T-helper 1 cell (primary cell): ENCODE results near the gene TKFC.
"Not testable (repeated sequence)": the region's sequence is repeated elsewhere in the genome, so short reads cannot be mapped to it uniquely, and the experiment has no call there.

Experiments used
- DNase-seq, 5 donors: peaks; one replicate each; pipeline ENCODE4 v3.0.0-alpha.2; 2012 to 2020

The TKFC gene

GRCh38 chr11:61369372-61370348 is 36.6 kb downstream of the TKFC start:
- no peak for DNase-seq

GRCh38 chr11:61370349-61371005 is 37.4 kb downstream of the TKFC start:
- DNase-seq: no peak

DNA sequence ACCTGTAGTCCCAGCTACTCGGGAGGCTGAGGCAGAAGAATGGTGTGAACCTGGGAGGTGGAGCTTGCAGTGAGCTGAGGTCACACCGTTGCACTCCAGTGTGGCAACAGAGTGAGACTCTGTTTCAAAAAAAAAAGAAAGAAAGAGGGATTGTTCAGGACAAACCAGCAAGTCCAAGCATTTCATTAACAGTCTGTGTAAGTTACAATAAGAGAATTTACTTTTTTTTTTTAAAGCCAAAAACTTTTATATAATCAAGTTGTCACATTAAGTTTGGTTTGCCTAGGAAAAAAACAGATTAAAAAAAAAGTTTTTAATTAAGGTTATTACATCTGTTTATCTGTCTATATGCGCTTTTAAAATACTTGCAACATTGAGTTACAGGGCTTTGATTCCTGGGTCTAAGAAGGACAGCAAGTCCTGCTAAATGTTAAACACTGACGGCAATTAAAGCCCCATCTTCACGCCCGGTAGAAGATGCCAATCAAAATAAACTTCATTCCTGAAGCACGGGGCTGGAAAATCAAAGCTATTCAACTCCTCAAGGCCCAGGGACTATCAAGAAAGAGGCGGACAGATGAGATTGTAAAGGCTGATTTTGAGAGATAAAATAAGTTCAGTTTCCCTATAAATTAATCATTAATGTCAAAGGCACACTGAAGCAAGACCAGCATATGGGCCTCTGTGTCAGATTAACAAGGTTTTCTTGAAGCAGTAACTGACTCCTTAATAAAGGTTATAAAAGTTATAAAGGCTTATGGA is 39.8 kb downstream of the TKFC start:
- DNase-seq: no peak

- no peak for DNase-seq
Observed at GRCh38 chr11:61375761-61376108, 42.7 kb downstream of the TKFC start.

GRCh38 chr11:61377461-61378160 is 44.6 kb downstream of the TKFC start:
- no peak for DNase-seq

DNA sequence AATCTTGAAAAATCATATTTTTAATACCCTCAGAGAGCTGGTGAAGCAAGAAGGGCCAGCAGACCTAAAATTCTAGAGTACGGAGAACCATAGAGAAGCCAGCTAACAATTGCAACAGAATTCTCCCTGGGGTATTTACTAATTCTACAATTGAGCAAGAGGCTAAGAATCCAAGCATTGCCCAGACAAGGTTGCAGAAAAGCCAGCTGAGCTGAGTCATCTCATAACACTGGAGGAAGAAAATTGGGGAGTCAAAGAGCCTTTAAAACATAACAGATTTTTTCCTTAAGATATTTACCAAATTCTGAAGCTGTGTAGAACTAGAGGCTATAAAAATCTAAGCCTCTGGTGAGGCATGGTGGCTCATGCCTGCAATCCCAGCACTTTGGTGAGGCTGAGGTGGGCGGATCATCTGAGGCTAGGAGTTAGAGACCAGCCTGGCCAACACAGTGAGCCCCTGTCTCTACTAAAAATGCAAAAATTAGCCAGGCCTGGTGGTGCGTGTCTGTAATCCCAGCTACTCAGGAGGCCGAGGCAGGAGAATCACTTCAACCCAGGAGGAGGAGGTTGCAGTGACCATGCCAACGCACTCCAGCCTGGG is 45.8 kb downstream of the TKFC start:
- DNase-seq: no peak

DNA sequence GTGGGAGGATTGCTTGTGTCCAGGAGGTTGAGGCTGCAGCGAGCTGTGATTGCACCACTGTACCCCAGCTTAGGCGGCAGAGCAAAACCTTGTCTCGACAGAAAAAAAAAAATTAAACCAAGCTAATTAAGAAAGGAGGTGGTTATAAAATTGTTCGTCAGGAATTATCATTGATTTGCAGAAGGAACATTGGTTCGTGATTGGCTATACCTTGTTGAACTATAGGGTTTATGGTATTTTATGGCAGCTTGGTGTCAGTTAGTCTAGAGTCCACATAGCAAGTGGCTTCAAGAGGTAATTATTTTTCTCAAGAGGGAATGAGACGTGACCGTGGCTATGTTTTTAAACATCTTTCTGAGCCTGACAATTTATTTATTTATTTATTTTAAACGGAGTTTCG is 47.9 kb downstream of the TKFC start:
- DNase-seq: no peak

- DNase-seq: not testable (repeated sequence)
Observed at GRCh38 chr11:61383859-61384258, 50.8 kb downstream of the TKFC start.

- no peak for DNase-seq
Observed at GRCh38 chr11:61384271-61385242, 51.5 kb downstream of the TKFC start.

DNA sequence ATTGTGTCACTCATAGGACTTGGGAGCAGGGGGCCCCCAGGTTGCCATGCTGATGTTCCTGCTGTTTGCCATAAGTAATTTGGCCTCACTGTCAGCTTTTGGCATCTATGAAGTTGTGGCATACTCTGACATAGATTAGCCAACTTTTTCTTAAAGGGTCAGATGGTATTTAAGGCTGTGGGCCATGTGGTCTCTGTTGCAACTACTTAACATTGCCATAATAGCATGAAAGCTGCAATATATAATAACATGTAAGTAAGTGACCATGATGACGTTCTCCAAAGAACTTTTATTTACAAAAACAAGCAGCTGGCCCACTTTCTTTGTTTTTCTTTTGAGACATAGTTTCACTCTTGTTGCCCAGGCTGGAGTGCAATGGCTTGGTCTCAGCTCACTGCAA is 57.1 kb downstream of the TKFC start:
- no peak for DNase-seq

DNA sequence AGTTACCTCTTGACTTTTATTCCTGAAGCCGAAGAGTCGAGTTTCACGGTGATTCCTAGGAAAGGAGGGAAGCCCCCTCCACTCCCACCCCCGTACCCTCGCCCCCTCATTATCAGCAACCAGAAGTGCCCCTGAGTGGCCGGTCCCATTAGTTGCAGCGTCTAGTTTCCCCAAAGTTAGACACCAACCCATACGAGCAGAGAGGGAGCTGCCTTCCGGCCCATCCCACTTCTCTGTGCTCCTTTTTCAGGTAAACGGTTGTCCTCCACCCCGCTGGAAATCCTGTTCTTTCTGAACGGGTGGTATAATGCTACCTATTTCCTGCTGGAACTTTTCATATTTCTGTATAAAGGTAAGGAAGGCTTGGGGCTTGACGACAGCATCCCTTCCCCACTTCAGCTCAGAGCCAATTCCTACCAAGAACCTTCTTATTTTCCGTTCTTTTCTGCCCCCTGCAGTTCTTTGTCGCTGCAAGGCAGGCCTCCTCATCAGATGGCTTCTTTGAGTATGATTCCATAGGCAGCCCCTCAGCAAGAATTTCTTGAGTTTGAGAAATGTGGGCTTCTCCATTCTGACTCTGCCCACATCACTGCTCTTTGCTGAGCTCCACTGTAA is 60.1 kb downstream of the TKFC start:
- DNase-seq: peak in 1 of 5 donors; percentile 3
